GM21360 (cell line): ENCODE measurements around the gene CCL11.

Experiments used
- ATAC-seq: cut with Tn5 transposase; IDR thresholded peaks from one replicate; pipeline ENCODE4 v1.9.1; 2021; ENCODE audit warnings: mild to moderate bottlenecking, moderate library complexity; ENCODE audit not compliant: unreplicated experiment

The CCL11 gene

GRCh38 chr17:34257299-34257985, 28.1 kb upstream of the CCL11 start:
- ATAC-seq = no peak

- no peak for ATAC-seq
These were observed 27.6 kb upstream of the CCL11 start for GRCh38 chr17:34257986-34258326.

GRCh38 chr17:34259146-34259545, 26.4 kb upstream of the CCL11 start:
- no peak for ATAC-seq

- ATAC-seq = no peak
These were observed 24.7 kb upstream of the CCL11 start for GRCh38 chr17:34260861-34261260.

- ATAC-seq = no peak
These were observed 23.8 kb upstream of the CCL11 start for GRCh38 chr17:34261568-34262337.

- no peak for ATAC-seq
These were observed 19.8 kb upstream of the CCL11 start for GRCh38 chr17:34265711-34266110.

- ATAC-seq = no peak
These were observed 15.6 kb upstream of the CCL11 start, which contains the start of gene CCL7 for GRCh38 chr17:34269969-34270368. Gene CCL7 (plus strand): TSS chr17:34270221. CDS start chr17:34270291, 70 bp downstream.

- ATAC-seq = no peak
These were observed 9.7 kb upstream of the CCL11 start for GRCh38 chr17:34275881-34276280.

- no peak for ATAC-seq
These were observed 8.7 kb upstream of the CCL11 start for GRCh38 chr17:34276826-34277225.

GRCh38 chr17:34283571-34283970, 2.0 kb upstream of the CCL11 start:
- no peak for ATAC-seq

GRCh38 chr17:34287875-34288274, 2.3 kb downstream of the CCL11 start:
- no peak for ATAC-seq

- ATAC-seq = no peak
These were observed 5.0 kb downstream of the CCL11 start for GRCh38 chr17:34290586-34290985.

- ATAC-seq = no peak
These were observed 6.3 kb downstream of the CCL11 start for GRCh38 chr17:34291721-34292348.

- no peak for ATAC-seq
These were observed 13.5 kb downstream of the CCL11 start for GRCh38 chr17:34299027-34299426.

- ATAC-seq = no peak
These were observed 14.5 kb downstream of the CCL11 start for GRCh38 chr17:34299956-34300577.

GRCh38 chr17:34300652-34301370, 15.3 kb downstream of the CCL11 start:
- ATAC-seq = no peak

GRCh38 chr17:34301986-34302385, 16.4 kb downstream of the CCL11 start:
- no peak for ATAC-seq

- ATAC-seq = no peak
These were observed 17.1 kb downstream of the CCL11 start for GRCh38 chr17:34302636-34303035.

- ATAC-seq = no peak
These were observed 18.1 kb downstream of the CCL11 start for GRCh38 chr17:34303606-34304005.

- no peak for ATAC-seq
These were observed 19.5 kb downstream of the CCL11 start for GRCh38 chr17:34305061-34305460.

- ATAC-seq = no peak
These were observed 20.1 kb downstream of the CCL11 start for GRCh38 chr17:34305606-34306005.
